OCI-LY3 (cell line): ENCODE measurements around the gene ST3GAL3.
"Not testable (repeated sequence)": the region's sequence is repeated elsewhere in the genome, so short reads cannot be mapped to it uniquely, and the experiment has no call there.

Source experiments
- H2AFZ ChIP-seq: fragments of 200-600, 300-600 bp; shearing (Covaris generic); 2 replicates; pipeline ENCODE4 v1.6.0; 2014; ENCODE audit warnings: antibody characterized with exemption, low read depth, low read length
- H3K27ac ChIP-seq: fragments of 200-600, 300-600 bp; sonication (generic); 2 replicates; pipeline ENCODE4 v1.5.1; 2014; ENCODE audit warnings: mild to moderate bottlenecking, low read length, moderate library complexity, mixed read lengths
- H3K27me3 ChIP-seq: fragments of 200-600, 300-600 bp; sonication (generic); 2 replicates; pipeline ENCODE4 v1.6.1; 2014; ENCODE audit warnings: low read depth, low read length, mixed read lengths
- H3K36me3 ChIP-seq: fragments of 200-600, 300-600 bp; sonication (generic); replicated peaks from 2 replicates; pipeline ENCODE3; 2014; ENCODE audit warnings: low read depth, low read length, mixed read lengths
- H3K4me1 ChIP-seq: fragments of 300-600, 200-600 bp; sonication (generic); 2 replicates; pipeline ENCODE4 v1.6.1; 2014; ENCODE audit warnings: low read length, mixed read lengths
- H3K4me2 ChIP-seq: fragments of 200-600, 300-600 bp; sonication (generic); 2 replicates; pipeline ENCODE4 v1.6.1; 2014; ENCODE audit warnings: low read length, mixed read lengths
- H3K4me3 ChIP-seq: fragments of 300-600, 200-600 bp; sonication (generic); 2 replicates; pipeline ENCODE4 v1.5.1; 2014; ENCODE audit warnings: antibody characterized with exemption, mild to moderate bottlenecking, low read length, moderate library complexity
- H3K79me2 ChIP-seq: fragments of 300-600, 200-600 bp; shearing (Covaris generic); 2 replicates; pipeline ENCODE4 v1.6.1; 2014; ENCODE audit warnings: mild to moderate bottlenecking, low read length, mixed read lengths
- H3K9ac ChIP-seq: fragments of 300-600, 200-600 bp; shearing (Covaris generic); 2 replicates; pipeline ENCODE4 v1.6.0; 2014; ENCODE audit warnings: mild to moderate bottlenecking, low read length, moderate library complexity
- H3K9me3 ChIP-seq: fragments of 200-600, 300-600 bp; shearing (Covaris generic); 2 replicates; pipeline ENCODE4 v1.6.1; 2014; ENCODE audit warnings: low read length, mixed read lengths; ENCODE audit not compliant: insufficient read depth
- H4K20me1 ChIP-seq: fragments of 200-600, 300-600 bp; sonication (generic); 2 replicates; pipeline ENCODE4 v1.6.1; 2016; ENCODE audit warnings: low read length, mixed read lengths; ENCODE audit not compliant: insufficient read depth
- CTCF ChIP-seq: fragments of 200-600, 300-600 bp; sonication (generic); IDR thresholded peaks from 2 replicates; pipeline ENCODE4 v1.5.1; 2014; ENCODE audit warnings: antibody characterized with exemption, low read length, low read depth
- EZH2phosphoT487 ChIP-seq: fragments of 200-600 bp; shearing (Covaris generic); IDR thresholded peaks from 2 replicates; pipeline ENCODE4 v1.6.1; 2018; ENCODE audit warnings: antibody characterized with exemption, mixed run types, low read depth

The ST3GAL3 gene

GRCh38 chr1:43832998-43833397, 125.7 kb downstream of the ST3GAL3 start:
- Histone ChIP-seq H3K9ac (no peak overlapping the region), H3K36me3 (no peaks in the 10 kb centered on the region), H3K4me3 (no peak overlapping the region), H3K79me2 (no peaks in the 10 kb centered on the region), H3K4me2 (no peak overlapping the region), H4K20me1 (no peaks in the 10 kb centered on the region), H2AFZ (no peak overlapping the region), H3K4me1 (peaks cover 66% of the 10 kb centered on the region), H3K27me3 (no peaks in the 10 kb centered on the region), H3K27ac (no peak overlapping the region), H3K9me3 (peaks cover 15% of the 10 kb centered on the region; the same call in 1 of the 2 replicates)
- TF ChIP-seq CTCF (no peak), EZH2phosphoT487 (no peak)

GRCh38 chr1:43833902-43834279, 126.6 kb downstream of the ST3GAL3 start:
- H3K27me3 ChIP-seq, H2AFZ ChIP-seq, H3K9ac ChIP-seq, H3K4me3 ChIP-seq, H3K27ac ChIP-seq, H3K4me2 ChIP-seq, H3K79me2 ChIP-seq, H3K36me3 ChIP-seq, H4K20me1 ChIP-seq: not testable (repeated sequence)
- H3K9me3 ChIP-seq: peaks cover 15% of the 10 kb centered on the region; the same call in 1 of the 2 replicates
- peaks cover 66% of the 10 kb centered on the region for H3K4me1 ChIP-seq

- H3K4me3 ChIP-seq: no peak overlapping the region
- H3K27me3 ChIP-seq: no peaks in the 10 kb centered on the region
- H3K9ac ChIP-seq: no peak overlapping the region
- TF ChIP-seq CTCF: no peak
- no peak for TF ChIP-seq EZH2phosphoT487
- H3K27ac ChIP-seq: no peak overlapping the region
- no peaks in the 10 kb centered on the region for H4K20me1 ChIP-seq
- no peak overlapping the region for H3K4me2 ChIP-seq
- no peak overlapping the region for H2AFZ ChIP-seq
- H3K4me1 ChIP-seq: peaks cover 66% of the 10 kb centered on the region
- H3K79me2 ChIP-seq: no peaks in the 10 kb centered on the region
- H3K36me3 ChIP-seq: no peaks in the 10 kb centered on the region
- H3K9me3 ChIP-seq: peaks cover 15% of the 10 kb centered on the region; the same call in 1 of the 2 replicates
Observed at GRCh38 chr1:43834280-43835081, 127.1 kb downstream of the ST3GAL3 start.

GRCh38 chr1:43835082-43836021, 128.0 kb downstream of the ST3GAL3 start:
- Histone ChIP-seq H2AFZ (no peak overlapping the region), H3K79me2 (no peaks in the 10 kb centered on the region), H3K4me2 (peak overlapping the region; percentile 47), H3K27me3 (no peaks in the 10 kb centered on the region), H4K20me1 (no peaks in the 10 kb centered on the region), H3K9me3 (peaks cover 15% of the 10 kb centered on the region; the same call in 1 of the 2 replicates), H3K4me1 (peaks cover 65% of the 10 kb centered on the region), H3K27ac (peak overlapping the region; percentile 70), H3K36me3 (no peaks in the 10 kb centered on the region), H3K9ac (no peak overlapping the region), H3K4me3 (no peak overlapping the region)
- TF ChIP-seq EZH2phosphoT487 (no peak), CTCF (no peak)
